Retinal pigment epithelial cell (primary cell): ENCODE data around the gene EDEM1.
"Not testable (repeated sequence)": the region's sequence is repeated elsewhere in the genome, so short reads cannot be mapped to it uniquely, and the experiment has no call there.

Source experiments
- DNase-seq: peaks from one replicate; pipeline ENCODE4 v3.0.0-alpha.2; 2010; ENCODE audit warnings: low read depth
- H3K4me3 ChIP-seq: 2 replicates; pipeline ENCODE4 v1.5.1; 2011; ENCODE audit warnings: mild to moderate bottlenecking, low read length, control low read depth, moderate library complexity
- TF ChIP-seq, protein P1 (sequence below): conservative IDR thresholded peaks from 2 replicates; pipeline ENCODE4 v1.5.1; 2011; ENCODE audit warnings: low read depth, low read length, control low read depth, inconsistent platforms

Gene EDEM1

DNA sequence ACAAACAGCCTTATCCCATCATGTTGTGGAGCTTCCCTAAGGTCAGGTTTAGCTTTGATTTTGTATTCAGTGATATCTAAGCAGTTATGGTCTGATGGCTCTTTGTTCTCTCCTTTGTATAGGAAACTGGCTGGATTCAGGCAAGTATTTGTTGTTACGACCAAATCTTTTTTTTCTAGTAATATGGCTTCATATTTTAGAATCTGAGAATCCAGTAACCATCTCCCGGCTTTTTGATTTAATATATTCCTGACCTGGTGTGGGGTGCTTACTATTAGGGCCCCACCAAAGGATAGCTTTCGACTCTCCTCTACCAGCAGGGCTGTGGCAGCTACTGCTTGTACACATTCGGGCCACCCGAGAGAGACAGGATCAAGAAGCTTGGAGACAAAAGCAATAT lies 42.4 kb upstream of the EDEM1 start:
- no peak overlapping the region for H3K4me3 ChIP-seq
- TF ChIP-seq, protein P1, sequence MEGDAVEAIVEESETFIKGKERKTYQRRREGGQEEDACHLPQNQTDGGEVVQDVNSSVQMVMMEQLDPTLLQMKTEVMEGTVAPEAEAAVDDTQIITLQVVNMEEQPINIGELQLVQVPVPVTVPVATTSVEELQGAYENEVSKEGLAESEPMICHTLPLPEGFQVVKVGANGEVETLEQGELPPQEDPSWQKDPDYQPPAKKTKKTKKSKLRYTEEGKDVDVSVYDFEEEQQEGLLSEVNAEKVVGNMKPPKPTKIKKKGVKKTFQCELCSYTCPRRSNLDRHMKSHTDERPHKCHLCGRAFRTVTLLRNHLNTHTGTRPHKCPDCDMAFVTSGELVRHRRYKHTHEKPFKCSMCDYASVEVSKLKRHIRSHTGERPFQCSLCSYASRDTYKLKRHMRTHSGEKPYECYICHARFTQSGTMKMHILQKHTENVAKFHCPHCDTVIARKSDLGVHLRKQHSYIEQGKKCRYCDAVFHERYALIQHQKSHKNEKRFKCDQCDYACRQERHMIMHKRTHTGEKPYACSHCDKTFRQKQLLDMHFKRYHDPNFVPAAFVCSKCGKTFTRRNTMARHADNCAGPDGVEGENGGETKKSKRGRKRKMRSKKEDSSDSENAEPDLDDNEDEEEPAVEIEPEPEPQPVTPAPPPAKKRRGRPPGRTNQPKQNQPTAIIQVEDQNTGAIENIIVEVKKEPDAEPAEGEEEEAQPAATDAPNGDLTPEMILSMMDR: no peak
- no peak for DNase-seq

DNA sequence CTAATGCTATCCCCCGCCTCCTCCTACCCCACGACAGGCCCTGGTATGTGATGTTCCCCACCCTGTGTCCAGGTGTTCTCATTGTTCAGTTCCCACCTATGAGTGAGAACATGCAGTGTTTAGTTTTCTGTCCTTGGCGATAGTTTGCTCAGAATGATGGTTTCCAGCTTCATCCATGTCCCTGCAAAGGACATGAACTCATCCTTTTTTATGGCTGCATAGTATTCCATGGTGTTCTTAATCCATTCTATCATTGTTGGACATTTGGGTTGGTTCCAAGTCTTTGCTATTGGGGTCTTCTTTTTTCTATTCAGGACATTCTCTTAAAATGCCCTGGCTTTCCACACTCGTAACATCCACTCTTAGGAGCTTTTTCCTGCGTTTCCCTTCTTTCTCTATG lies 40.4 kb upstream of the EDEM1 start:
- DNase-seq, H3K4me3 ChIP-seq: not testable (repeated sequence)

DNA sequence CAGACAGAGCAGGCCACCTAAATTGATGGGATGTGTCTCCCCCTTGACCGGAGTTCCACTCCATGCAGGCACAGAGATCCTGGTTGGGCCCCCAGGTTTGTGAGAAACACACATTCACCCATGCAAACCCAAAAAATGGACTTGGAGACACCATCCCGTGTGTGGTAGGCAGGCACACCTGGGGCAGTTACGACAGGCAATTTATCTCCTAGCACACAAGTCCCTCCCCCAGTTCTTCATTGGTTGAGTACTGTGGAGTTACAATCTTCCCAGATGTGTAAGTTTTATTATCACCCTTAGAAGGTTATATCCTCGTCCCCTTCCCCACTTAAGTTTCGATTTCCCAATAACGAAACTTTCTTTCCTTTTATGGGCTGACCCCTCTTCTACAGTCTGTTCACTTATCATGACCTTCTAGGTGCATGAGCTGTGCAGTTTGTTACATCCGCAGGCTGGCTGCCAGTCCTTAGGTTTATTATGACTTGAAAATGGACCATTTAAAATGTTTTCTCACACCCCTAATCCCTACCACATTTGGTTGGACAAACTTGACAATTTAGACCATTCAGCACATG lies 38.1 kb upstream of the EDEM1 start:
- no peak overlapping the region for H3K4me3 ChIP-seq
- TF ChIP-seq, protein P1: no peak
- DNase-seq: no peak

DNA sequence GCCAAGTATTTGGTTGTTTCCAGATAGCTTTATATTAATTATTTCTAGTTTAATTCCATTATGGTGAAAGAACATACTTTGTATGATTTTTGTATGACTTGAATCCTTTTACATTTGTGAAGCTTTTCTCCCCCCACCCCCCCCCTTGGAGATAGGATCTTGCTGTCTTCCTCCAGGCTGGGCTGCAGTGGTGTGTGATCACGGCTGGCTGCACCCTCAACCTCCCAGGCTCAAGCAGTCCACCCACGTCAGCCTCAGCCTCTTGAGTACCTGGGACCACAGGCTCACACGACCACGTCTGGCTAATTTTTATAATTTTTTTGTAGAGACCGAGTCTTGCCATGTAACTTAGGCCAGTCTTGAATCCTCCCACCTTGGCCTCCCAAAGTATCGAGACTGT lies 35.9 kb upstream of the EDEM1 start:
- DNase-seq: no peak
- no peak overlapping the region for H3K4me3 ChIP-seq
- TF ChIP-seq, protein P1: no peak

DNA sequence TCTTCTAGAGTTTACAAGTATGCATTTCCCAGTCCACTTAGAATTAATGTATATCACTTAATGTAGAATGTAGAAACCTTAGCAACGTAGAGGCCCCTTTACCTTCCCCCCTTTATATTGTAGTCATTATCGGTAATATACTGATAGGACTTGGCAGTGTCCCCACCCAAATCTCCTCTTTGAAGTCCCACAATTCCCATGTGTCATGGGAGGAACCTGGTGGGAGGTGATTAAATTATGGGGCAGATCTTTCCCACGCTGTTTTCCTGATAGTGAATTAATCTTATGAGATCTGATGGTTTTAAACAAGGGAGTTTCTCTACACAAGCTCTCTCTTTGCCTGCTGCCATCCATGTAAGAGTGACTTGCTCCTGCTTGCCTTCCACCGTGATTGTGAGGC lies 34.4 kb upstream of the EDEM1 start:
- TF ChIP-seq, protein P1: no peak
- H3K4me3 ChIP-seq: no peak overlapping the region
- no peak for DNase-seq

DNA sequence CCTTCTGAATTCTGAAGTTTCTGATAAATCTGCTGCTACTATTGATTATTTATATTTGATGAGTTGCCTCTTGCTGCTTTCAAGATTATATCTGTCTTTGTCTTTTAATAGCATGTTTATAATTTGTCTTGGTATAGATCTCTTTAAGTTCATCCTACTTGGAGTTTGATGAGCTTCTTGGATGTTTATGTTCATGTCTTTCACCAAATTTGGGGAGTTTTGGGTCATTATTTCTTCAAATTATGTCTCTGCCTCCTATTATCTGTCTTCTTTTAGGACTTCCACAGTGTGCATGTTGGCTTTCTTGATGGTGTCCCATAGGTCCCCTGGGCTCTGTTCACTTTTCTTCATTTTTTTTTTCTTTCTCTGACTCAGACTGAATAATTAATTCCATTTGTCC lies 32.3 kb upstream of the EDEM1 start:
- TF ChIP-seq, protein P1: no peak
- H3K4me3 ChIP-seq: no peak overlapping the region
- DNase-seq: no peak

DNA sequence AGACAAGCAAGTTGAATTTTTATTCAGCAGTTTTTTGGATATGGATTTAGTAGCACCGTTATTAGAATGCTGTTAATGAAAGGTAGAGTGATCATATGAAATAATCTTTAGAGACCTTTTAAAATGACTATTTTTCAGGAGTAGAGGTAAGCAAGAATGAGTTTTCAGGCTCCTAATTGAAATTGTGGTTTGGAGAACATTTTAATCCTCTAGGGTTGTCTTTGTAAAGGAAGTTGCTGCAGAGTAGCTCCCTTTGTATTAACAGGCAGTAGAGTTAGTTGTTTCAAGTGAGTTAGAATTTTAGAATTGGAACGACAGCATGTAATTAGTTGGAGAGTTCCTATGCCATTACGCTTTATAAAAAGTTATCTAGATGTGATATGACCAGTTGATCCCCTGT lies 27.2 kb upstream of the EDEM1 start:
- no peak overlapping the region for H3K4me3 ChIP-seq
- TF ChIP-seq, protein P1: no peak
- DNase-seq: no peak
